ENCODE results near the gene TOMM34. TPM values are rescaled to one million over a fixed set of nuclear protein-coding genes. Genes with fewer than 3 reads are reported as not detected.

The TOMM34 gene
- 37.5 and 54.0 TPM in 2 replicates for total RNA-seq

GRCh38 chr20:44960103-44960852 is at the start of gene TOMM34:
TSS of gene TOMM34 (minus strand) at chr20:44960397. CDS start at chr20:44960333, 64 bp downstream.

GRCh38 chr20:44966030-44966961 is 6.1 kb upstream of the TOMM34 start, which contains the start of gene STK4:
TSS of gene STK4 (plus strand) at chr20:44966512. CDS start at chr20:44966569, 57 bp downstream.

GRCh38 chr20:44909872-44910689 is 50.1 kb downstream of the TOMM34 start, which contains the start of gene PABPC1L:
TSS of gene PABPC1L (plus strand) at chr20:44910060. CDS start at chr20:44910144, 84 bp downstream.

Other genes with a start within 250 kb of the TOMM34 start
- gene CCN5, start 245.0 kb downstream of the TOMM34 start, total RNA-seq = 0.28 and 0.63 TPM in 2 replicates
- not detected in 2 replicates for gene KCNK15, start 214.5 kb downstream of the TOMM34 start, total RNA-seq
- not detected in 2 replicates for gene RIMS4, start 149.9 kb downstream of the TOMM34 start, total RNA-seq
- gene YWHAB, start 74.7 kb downstream of the TOMM34 start, total RNA-seq = 124 and 134 TPM in 2 replicates
- 2.1 and 5.9 TPM in 2 replicates for gene PABPC1L, start 50.3 kb downstream of the TOMM34 start, total RNA-seq
- gene STK4, start 6.1 kb upstream of the TOMM34 start, total RNA-seq = 11.8 and 16.2 TPM in 2 replicates
- gene KCNS1, start 140.7 kb upstream of the TOMM34 start, total RNA-seq = 0.99 and 1.5 TPM in 2 replicates
- gene WFDC5, start 154.8 kb upstream of the TOMM34 start, total RNA-seq = 0.56 and 1.2 TPM in 2 replicates
- not detected in 2 replicates for gene WFDC12, start 164.1 kb upstream of the TOMM34 start, total RNA-seq
- gene PI3, start 214.5 kb upstream of the TOMM34 start, total RNA-seq = 53.8 and 117 TPM in 2 replicates
- gene SEMG1, start 246.6 kb upstream of the TOMM34 start, total RNA-seq = not detected in 2 replicates

Measured in airway epithelial cell (primary cell).